IMR-90 (cell line): ENCODE data around the gene ZBTB44. TPM values are rescaled to one million over a fixed set of nuclear protein-coding genes. Genes with fewer than 3 reads are reported as not detected.

Experiments used
- ATAC-seq: fragments of 200-7000 bp; cut with Tn5 transposase; 2 replicates; pipeline ENCODE4 v1.9.1; 2020; ENCODE audit warnings: low read depth, mild to moderate bottlenecking, moderate library complexity
- BruUV-seq: library from RNA; stranded (reverse); fragments of 400-500 nt; replicated peaks from 2 replicates; lab custom pipeline; 2021; lab: Mats Ljungman, UMichigan
- CTCF ChIA-PET: fragments of 300-600 bp; formaldehyde crosslinking; extraction: SDS; loops from one replicate; lab custom pipeline; 2021; ENCODE audit warnings: antibody characterized with exemption; lab: Yijun Ruan, JAX
- POLR2A ChIA-PET: fragments of 300-600 bp; sonication (Branson Sonifier 250); formaldehyde crosslinking; loops from one replicate; lab custom pipeline; 2022; ENCODE audit warnings: antibody characterized with exemption; ENCODE audit not compliant: unreplicated experiment; lab: Charles Lee
- DNase-seq: peaks from one replicate; pipeline ENCODE4 v3.0.0; 2013
- H2AFZ ChIP-seq: replicated peaks from 2 replicates; pipeline ENCODE3; 2013; ENCODE audit warnings: low read length, mild to moderate bottlenecking; ENCODE audit not compliant: poor library complexity
- H2AK5ac ChIP-seq: 2 replicates; pipeline ENCODE4 v1.6.1; 2013; ENCODE audit warnings: low read depth, low read length, inconsistent platforms
- H2AK9ac ChIP-seq: replicated peaks from 2 replicates; pipeline ENCODE3; 2013; ENCODE audit warnings: mild to moderate bottlenecking, low read depth, low read length, moderate library complexity; ENCODE audit not compliant: poor library complexity
- H2BK120ac ChIP-seq: 2 replicates; pipeline ENCODE4 v1.6.1; 2013; ENCODE audit warnings: low read depth, low read length, inconsistent platforms
- H2BK15ac ChIP-seq: 3 replicates; pipeline ENCODE4 v1.6.1; 2013; ENCODE audit warnings: low read depth, low read length, inconsistent platforms
- H2BK20ac ChIP-seq: 2 replicates; pipeline ENCODE4 v1.6.1; 2013; ENCODE audit warnings: low read depth, mild to moderate bottlenecking, inconsistent platforms, low read length, moderate library complexity
- H2BK5ac ChIP-seq: 2 replicates; pipeline ENCODE4 v1.6.1; 2013; ENCODE audit warnings: mild to moderate bottlenecking, low read depth, low read length, inconsistent platforms; ENCODE audit not compliant: poor library complexity, severe bottlenecking
- H3K14ac ChIP-seq: replicated peaks from 2 replicates; pipeline ENCODE4 v1.6.1; 2013; ENCODE audit warnings: low read depth, low read length, inconsistent platforms
- H3K18ac ChIP-seq: 2 replicates; pipeline ENCODE4 v1.6.1; 2013; ENCODE audit warnings: low read depth, low read length, control low read depth
- H3K23ac ChIP-seq: 2 replicates; pipeline ENCODE4 v1.6.1; 2013; ENCODE audit warnings: low read depth, low read length, inconsistent platforms
- H3K27ac ChIP-seq: 2 replicates; pipeline ENCODE4 v1.5.1; 2013; ENCODE audit warnings: mild to moderate bottlenecking, control low read depth, low read length; ENCODE audit not compliant: insufficient read depth
- H3K27me3 ChIP-seq: 2 replicates; pipeline ENCODE4 v1.6.1; 2013; ENCODE audit warnings: low read length; ENCODE audit not compliant: control insufficient read depth, insufficient read depth
- H3K36me3 ChIP-seq: 2 replicates; pipeline ENCODE4 v1.6.1; 2013; ENCODE audit warnings: low read length, mixed read lengths; ENCODE audit not compliant: control insufficient read depth, insufficient read depth
- H3K4ac ChIP-seq: 2 replicates; pipeline ENCODE4 v1.6.1; 2013; ENCODE audit warnings: low read depth, low read length, inconsistent platforms
- H3K4me1 ChIP-seq: 2 replicates; pipeline ENCODE4 v1.6.1; 2013; ENCODE audit warnings: low read length, mixed read lengths; ENCODE audit not compliant: control insufficient read depth, insufficient read depth
- H3K4me2 ChIP-seq: 2 replicates; pipeline ENCODE4 v1.6.1; 2013; ENCODE audit warnings: low read depth, mild to moderate bottlenecking, control low read depth, low read length, moderate library complexity
- H3K4me3 ChIP-seq: 2 replicates; pipeline ENCODE4 v1.5.1; 2013; ENCODE audit warnings: low read depth, mild to moderate bottlenecking, control low read depth, low read length, moderate library complexity; ENCODE audit not compliant: insufficient read depth
- H3K56ac ChIP-seq: 2 replicates; pipeline ENCODE4 v1.6.1; 2013; ENCODE audit warnings: low read length, inconsistent platforms; ENCODE audit not compliant: insufficient read depth; ENCODE audit errors: extremely low read depth
- H3K79me1 ChIP-seq, 2 experiments: 2 replicates each; pipeline ENCODE4 v1.6.1; 2013; ENCODE audit warnings: low read length in 2 of 2, inconsistent platforms in 1 of 2, low read depth in 1 of 2
- H3K9ac ChIP-seq: 2 replicates; pipeline ENCODE4 v1.6.1; 2013; ENCODE audit warnings: low read depth, low read length, control low read depth
- H3K9me1 ChIP-seq: 2 replicates; pipeline ENCODE4 v1.6.1; 2013; ENCODE audit warnings: low read length, inconsistent platforms; ENCODE audit not compliant: insufficient read depth
- H3K9me3 ChIP-seq: 2 replicates; pipeline ENCODE4 v1.6.1; 2013; ENCODE audit warnings: low read length; ENCODE audit not compliant: control insufficient read depth, insufficient read depth
- H4K20me1 ChIP-seq: 2 replicates; pipeline ENCODE4 v1.6.1; 2013; ENCODE audit warnings: low read length, inconsistent platforms; ENCODE audit not compliant: insufficient read depth
- H4K5ac ChIP-seq: 2 replicates; pipeline ENCODE4 v1.6.1; 2013; ENCODE audit warnings: mild to moderate bottlenecking, low read depth, low read length, control low read depth
- H4K8ac ChIP-seq, 2 experiments: 2 replicates each; pipeline ENCODE4 v1.6.1; 2013; ENCODE audit warnings: low read depth in 2 of 2, low read length in 2 of 2, control low read depth in 1 of 2, inconsistent platforms in 1 of 2
- H4K91ac ChIP-seq: 2 replicates; pipeline ENCODE4 v1.6.1; 2013; ENCODE audit warnings: low read depth, low read length, inconsistent platforms; ENCODE audit not compliant: insufficient read depth
- CEBPB ChIP-seq: IDR thresholded peaks from 2 replicates; pipeline ENCODE4 v1.6.1; 2012; ENCODE audit warnings: low read depth, low read length, improper control_type of control experiment
- CHD1 ChIP-seq: IDR thresholded peaks from 2 replicates; pipeline ENCODE4 v1.6.1; 2012; ENCODE audit warnings: low read depth, low read length, improper control_type of control experiment
- ELK1 ChIP-seq: fragments of 150-350 bp; IDR thresholded peaks from 2 replicates; pipeline ENCODE4 v1.6.1; 2016; ENCODE audit warnings: low read depth, mild to moderate bottlenecking, low read length, moderate library complexity, borderline replicate concordance
- FOS ChIP-seq: fragments of 150-350 bp; IDR thresholded peaks from 2 replicates; pipeline ENCODE4 v1.6.1; 2016; ENCODE audit warnings: low read depth, low read length
- MAZ ChIP-seq: IDR thresholded peaks from 2 replicates; pipeline ENCODE4 v1.6.1; 2012; ENCODE audit warnings: low read depth, mild to moderate bottlenecking, low read length, improper control_type of control experiment, moderate library complexity, borderline replicate concordance
- MXI1 ChIP-seq: IDR thresholded peaks from 2 replicates; pipeline ENCODE4 v1.6.1; 2012; ENCODE audit warnings: low read depth, mild to moderate bottlenecking, low read length, moderate library complexity, borderline replicate concordance
- NFE2L2 ChIP-seq: fragments of 150-350 bp; IDR thresholded peaks from 2 replicates; pipeline ENCODE4 v1.6.1; 2016; ENCODE audit warnings: low read depth, mild to moderate bottlenecking, low read length
- POLR2A ChIP-seq: IDR thresholded peaks from 2 replicates; pipeline ENCODE4 v1.6.1; 2012; ENCODE audit warnings: mild to moderate bottlenecking, low read depth, low read length
- RCOR1 ChIP-seq: IDR thresholded peaks from 2 replicates; pipeline ENCODE4 v1.6.1; 2012; ENCODE audit warnings: mild to moderate bottlenecking, low read length, improper control_type of control experiment; ENCODE audit not compliant: insufficient replicate concordance
- SMC3 ChIP-seq: fragments of 150-350 bp; IDR thresholded peaks from 2 replicates; pipeline ENCODE4 v1.6.1; 2016; ENCODE audit warnings: low read depth, mild to moderate bottlenecking, antibody characterized with exemption, low read length, moderate library complexity
- WGBS, 2 experiments: methylation state at CpG; one replicate each; pipeline versions ENCODE4 v1.1.5 to v1.1.7; 2013; ENCODE audit warnings: missing lambda C conversion rate in 2 of 2; ENCODE audit not compliant: insufficient read length in 1 of 2; ENCODE audit errors: extremely low coverage in 2 of 2; 5-methylcytosine and 5-hydroxymethylcytosine counted together
- dilution Hi-C: fragments of 300-500 bp; cut with HindIII; formaldehyde crosslinking; loops from one replicate; pipeline ENCODE4 v1.14.3; 2018; ENCODE audit warnings: low sequenced_read_pairs; ENCODE audit not compliant: unreplicated experiment
- in situ Hi-C: fragments of 300-500 bp; cut with MboI; formaldehyde crosslinking; loops from 3 replicates; pipeline ENCODE4 v1.14.3; 2019; ENCODE audit warnings: low sequenced_read_pairs, inconsistent platforms, mixed read lengths
- intact Hi-C: fragments of 100-400 bp; cut with micrococcal nuclease; formaldehyde crosslinking; loops from 2 replicates; pipeline ENCODE4 v1.10.0; 2022
- polyA plus RNA-seq, 3 experiments: library from polyadenylated mRNA; depleted of rRNA; stranded (reverse); fragments of >200 nt; gene quantifications; 2 replicates each; pipeline ENCODE4 v1.2.3, GENCODE V29; 2012; ENCODE audit warnings: low replicate concordance in 1 of 3
- total RNA-seq: library from RNA; depleted of rRNA; stranded (reverse); fragments of >200 nt; gene quantifications from 2 replicates; pipeline ENCODE4 v1.2.3, GENCODE V29; 2012
- TF ChIP-seq, protein P1 (sequence below): conservative IDR thresholded peaks from 2 replicates; pipeline ENCODE4 v1.5.1; 2012; ENCODE audit warnings: mild to moderate bottlenecking, low read depth, low read length, improper control_type of control experiment

ZBTB44 gene
- total and polyA plus RNA-seq, 2 of the 4 experiments (the other 2 are of a cell fraction): 6.9 to 23.3 TPM

- DNase-seq (no peak), ATAC-seq (no peak)
- no peak overlapping the region for H3K27ac ChIP-seq
- in situ Hi-C loops (no loop called here), dilution Hi-C loops (no loop called here), intact Hi-C loops (no loop called here)
- H2BK5ac ChIP-seq: no peak overlapping the region
- H2BK120ac ChIP-seq: no peak overlapping the region
- no peak overlapping the region for H2BK15ac ChIP-seq
- H3K9me1 ChIP-seq: no peaks in the 10 kb centered on the region
- no peak overlapping the region for H2AK9ac ChIP-seq
- H4K8ac ChIP-seq: no peak overlapping the region
- H3K4ac ChIP-seq: no peak overlapping the region
- no peak overlapping the region for H3K56ac ChIP-seq
- H3K9me3 ChIP-seq: no peaks in the 10 kb centered on the region
- no peak overlapping the region for H4K91ac ChIP-seq
- no peaks in the 10 kb centered on the region for H3K79me1 ChIP-seq
- CTCF ChIA-PET: no interaction called here
- no peak for TF ChIP-seq NFE2L2
- TF ChIP-seq FOS: no peak
- no peak for TF ChIP-seq ELK1
- TF ChIP-seq, protein P1, sequence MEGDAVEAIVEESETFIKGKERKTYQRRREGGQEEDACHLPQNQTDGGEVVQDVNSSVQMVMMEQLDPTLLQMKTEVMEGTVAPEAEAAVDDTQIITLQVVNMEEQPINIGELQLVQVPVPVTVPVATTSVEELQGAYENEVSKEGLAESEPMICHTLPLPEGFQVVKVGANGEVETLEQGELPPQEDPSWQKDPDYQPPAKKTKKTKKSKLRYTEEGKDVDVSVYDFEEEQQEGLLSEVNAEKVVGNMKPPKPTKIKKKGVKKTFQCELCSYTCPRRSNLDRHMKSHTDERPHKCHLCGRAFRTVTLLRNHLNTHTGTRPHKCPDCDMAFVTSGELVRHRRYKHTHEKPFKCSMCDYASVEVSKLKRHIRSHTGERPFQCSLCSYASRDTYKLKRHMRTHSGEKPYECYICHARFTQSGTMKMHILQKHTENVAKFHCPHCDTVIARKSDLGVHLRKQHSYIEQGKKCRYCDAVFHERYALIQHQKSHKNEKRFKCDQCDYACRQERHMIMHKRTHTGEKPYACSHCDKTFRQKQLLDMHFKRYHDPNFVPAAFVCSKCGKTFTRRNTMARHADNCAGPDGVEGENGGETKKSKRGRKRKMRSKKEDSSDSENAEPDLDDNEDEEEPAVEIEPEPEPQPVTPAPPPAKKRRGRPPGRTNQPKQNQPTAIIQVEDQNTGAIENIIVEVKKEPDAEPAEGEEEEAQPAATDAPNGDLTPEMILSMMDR: no peak
- TF ChIP-seq MAZ: no peak
- TF ChIP-seq CEBPB: no peak
- TF ChIP-seq MXI1: no peak
- no peak for TF ChIP-seq CHD1
- no peak for TF ChIP-seq POLR2A
- no peak for TF ChIP-seq RCOR1
- no peak for TF ChIP-seq SMC3
- H3K36me3 ChIP-seq: no peaks in the 10 kb centered on the region
- H3K4me3 ChIP-seq: no peak overlapping the region
- H3K9ac ChIP-seq: no peak overlapping the region
- H3K27me3 ChIP-seq: peaks cover 22% of the 10 kb centered on the region
- H3K23ac ChIP-seq: no peak overlapping the region
- no peak overlapping the region for H2AK5ac ChIP-seq
- no TSS peak for BruUV-seq
- no peak overlapping the region for H4K5ac ChIP-seq
- no peak overlapping the region for H2AFZ ChIP-seq
- no peak overlapping the region for H3K4me2 ChIP-seq
- no peak overlapping the region for H2BK20ac ChIP-seq
- 80% methylated on average over 3 of the region's 14 CpGs; no CpG with 5 or more reads in 1 of the 2 experiments for WGBS, 2 experiments
- H3K18ac ChIP-seq: no peak overlapping the region
- H4K20me1 ChIP-seq: no peaks in the 10 kb centered on the region
- H3K14ac ChIP-seq: no peak overlapping the region
- no peaks in the 10 kb centered on the region for H3K4me1 ChIP-seq
- POLR2A ChIA-PET: no interaction called here
These were observed 126.7 kb downstream of the ZBTB44 start for GRCh38 chr11:130188047-130188446.
